Fibroblast of villous mesenchyme (primary cell): ENCODE data around the gene PPTC7. TPM values are rescaled to one million over a fixed set of nuclear protein-coding genes. Genes with fewer than 3 reads are reported as not detected.
"Not testable (repeated sequence)": the region's sequence is repeated elsewhere in the genome, so short reads cannot be mapped to it uniquely, and the experiment has no call there.

Experiments used
- DNase-seq: peaks from one replicate; pipeline ENCODE4 v3.0.0-alpha.2; 2010; ENCODE audit warnings: low read depth
- H3K4me3 ChIP-seq: 2 replicates; pipeline ENCODE4 v1.5.1; 2011; ENCODE audit warnings: low read depth, mild to moderate bottlenecking, low read length
- CTCF ChIP-seq: IDR thresholded peaks from 2 replicates; pipeline ENCODE4 v1.5.1; 2012; ENCODE audit warnings: low read depth, mild to moderate bottlenecking, low read length; ENCODE audit not compliant: insufficient read depth
- total RNA-seq: library from RNA; depleted of rRNA; stranded (reverse); fragments of >200 nt; gene quantifications from 2 replicates; pipeline ENCODE4 v1.2.3, GENCODE V29; 2012

The PPTC7 gene
- total RNA-seq, 1 donor = 9.5 TPM

- H3K4me3 ChIP-seq = no peak overlapping the region
- DNase-seq = peak; percentile 78
Observed at GRCh38 chr12:110531741-110532333, 51.3 kb downstream of the PPTC7 start.

GRCh38 chr12:110530511-110530910 lies 52.6 kb downstream of the PPTC7 start:
- H3K4me3 ChIP-seq = no peak overlapping the region
- no peak for TF ChIP-seq CTCF
- no peak for DNase-seq

More at GRCh38 chr12:110531741-110532333, 51.3 kb downstream of the PPTC7 start:
- TF ChIP-seq CTCF = no peak

GRCh38 chr12:110528277-110528839 lies 54.8 kb downstream of the PPTC7 start:
- TF ChIP-seq CTCF = no peak
- DNase-seq = no peak
- no peak overlapping the region for H3K4me3 ChIP-seq

- DNase-seq, H3K4me3 ChIP-seq: not testable (repeated sequence)
Observed at GRCh38 chr12:110520876-110521712, 62.0 kb downstream of the PPTC7 start.

DNA sequence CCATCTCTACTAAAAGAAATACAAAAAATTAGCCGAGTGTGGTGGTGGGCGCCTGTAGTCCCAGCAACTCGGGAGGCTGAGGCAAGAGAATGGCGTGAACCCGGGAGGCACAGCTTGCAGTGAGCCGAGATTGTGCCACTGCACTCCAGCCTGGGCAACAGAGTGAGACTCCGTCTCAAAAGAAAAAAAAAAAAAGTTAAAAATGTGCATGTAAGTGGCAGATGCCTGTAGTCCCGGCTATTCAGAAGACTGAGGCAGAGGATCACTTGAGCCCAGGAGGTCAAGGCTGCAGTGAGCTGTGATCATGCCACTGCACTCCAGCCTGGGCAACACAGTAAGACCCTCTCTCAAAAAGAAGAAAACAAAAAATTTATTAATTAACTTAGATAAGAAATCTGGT lies 65.1 kb downstream of the PPTC7 start:
- not testable (repeated sequence) for H3K4me3 ChIP-seq, DNase-seq

- no peak for DNase-seq
Observed at GRCh38 chr12:110516995-110517394, 66.1 kb downstream of the PPTC7 start.

GRCh38 chr12:110514363-110514762 lies 68.8 kb downstream of the PPTC7 start:
- no peak overlapping the region for H3K4me3 ChIP-seq
- no peak for TF ChIP-seq CTCF
- no peak for DNase-seq

More at GRCh38 chr12:110516995-110517394, 66.1 kb downstream of the PPTC7 start:
- TF ChIP-seq CTCF = no peak
- no peak overlapping the region for H3K4me3 ChIP-seq
